NCI-H2196 treated with DMSO at 0.1 percent for 48 hours (cell line): ENCODE data around the gene NFIA.

Source experiments
- DNase-seq: peaks from one replicate; lab custom pipeline; 2025; ENCODE audit not compliant: unreplicated experiment; lab: John Stamatoyannopoulos, UW

NFIA gene

DNA sequence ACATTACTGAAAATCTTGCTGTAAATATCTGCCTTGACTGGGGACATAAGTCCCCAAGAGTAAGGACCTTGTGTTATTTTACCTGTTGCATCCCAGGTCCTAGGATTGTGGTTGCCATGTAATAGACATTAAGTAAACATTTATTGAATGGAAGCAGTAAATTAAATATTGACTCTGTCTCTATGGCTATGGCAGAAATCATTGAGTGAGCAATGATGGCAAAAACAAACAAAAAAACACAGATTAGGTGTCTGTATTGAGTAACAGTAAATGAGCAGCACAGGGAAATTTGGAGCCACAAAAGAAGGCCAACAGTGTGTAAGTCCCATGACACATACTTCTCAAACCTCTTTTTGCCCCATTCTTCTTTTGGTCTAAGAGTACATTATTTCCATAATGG, 240.4 kb downstream of the NFIA start:
- DNase-seq = peak; percentile 72

DNA sequence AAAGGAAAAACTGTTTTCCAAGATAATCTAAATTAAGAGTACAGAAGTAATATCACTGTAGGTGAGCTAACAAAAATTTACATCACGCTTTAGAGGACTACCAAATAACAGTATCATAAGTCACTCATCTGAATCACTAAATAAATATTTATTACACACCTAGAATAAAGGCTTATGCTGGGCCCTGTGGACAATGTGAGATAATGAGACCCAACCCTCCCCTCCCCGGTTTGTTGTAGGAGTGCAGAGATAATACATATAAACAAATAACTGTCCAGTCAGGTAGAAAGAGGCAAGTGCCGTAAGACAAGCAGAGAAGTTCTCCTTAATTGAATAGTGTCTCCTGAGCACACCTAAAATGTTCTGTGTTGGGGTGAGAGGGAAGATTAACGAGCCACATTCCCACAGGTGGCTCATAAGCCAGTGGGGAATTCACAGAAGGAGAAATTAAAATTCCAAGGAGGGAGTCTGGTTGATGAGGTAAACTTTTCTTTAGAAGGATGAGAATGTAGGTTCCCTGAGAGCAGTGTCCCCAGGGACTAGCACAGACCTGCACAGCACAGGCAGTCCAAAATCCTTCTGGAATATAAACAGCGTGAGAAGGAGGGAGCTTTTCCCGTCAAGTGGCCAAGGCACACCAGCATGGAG, 241.4 kb downstream of the NFIA start:
- no peak for DNase-seq

GRCh38 chr1:61326713-61327112, 244.4 kb downstream of the NFIA start:
- no peak for DNase-seq

DNA sequence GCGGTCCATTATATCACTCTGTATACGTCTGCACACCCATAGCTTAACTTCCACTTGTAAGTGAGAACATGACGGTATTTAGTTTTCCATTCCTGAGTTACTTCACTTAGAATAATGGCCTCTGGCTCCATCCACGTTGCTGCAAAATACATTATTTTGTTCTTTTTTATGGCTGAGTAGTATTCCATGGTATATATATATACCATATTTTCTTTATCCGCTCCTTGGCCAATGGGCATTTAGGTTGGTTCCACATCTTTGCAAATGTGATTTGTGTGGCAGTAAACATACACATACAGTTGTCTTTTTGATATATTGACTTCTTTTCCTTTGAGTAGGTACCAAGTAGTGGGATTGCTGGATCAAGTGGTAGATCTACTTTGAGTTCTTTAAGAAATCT, 245.1 kb downstream of the NFIA start:
- DNase-seq = no peak

DNA sequence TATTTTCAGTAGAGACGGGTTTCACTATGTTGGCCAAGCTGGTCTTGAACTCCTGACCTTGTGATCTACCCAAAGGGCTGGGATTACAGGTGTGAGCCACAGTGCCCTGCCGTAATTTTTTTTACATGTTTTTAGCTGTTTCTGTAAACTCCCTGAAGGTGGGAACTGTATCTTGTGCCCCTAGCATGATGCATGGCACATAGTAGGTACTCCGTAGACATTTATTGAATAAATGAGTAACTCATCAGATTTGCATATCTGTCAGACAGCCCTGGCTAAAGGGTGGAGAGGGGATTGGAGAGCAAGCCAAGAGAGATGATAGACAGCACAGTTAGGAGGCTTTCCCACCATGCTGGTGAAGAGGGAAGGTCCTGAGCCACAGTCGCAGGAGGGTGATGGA, 247.2 kb downstream of the NFIA start:
- DNase-seq = no peak

DNA sequence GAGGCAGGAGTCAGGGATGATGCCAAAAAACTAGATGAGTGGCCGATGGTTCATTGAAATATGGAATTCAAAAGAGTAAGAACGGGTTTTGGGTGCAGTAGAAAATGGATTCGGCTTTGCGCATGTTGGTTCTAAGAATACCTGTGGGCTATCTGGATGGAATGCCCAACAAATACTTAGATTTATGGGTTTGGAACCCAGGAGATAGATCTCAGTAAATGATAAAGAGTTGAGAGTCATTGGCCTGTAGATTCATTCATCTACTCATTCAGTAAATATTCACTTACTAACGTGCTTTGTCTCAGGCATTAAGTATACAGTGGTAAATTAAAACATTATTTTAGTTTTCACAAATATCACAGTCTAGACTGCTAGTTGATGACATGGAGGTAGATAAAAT, 247.7 kb downstream of the NFIA start:
- DNase-seq = no peak

DNA sequence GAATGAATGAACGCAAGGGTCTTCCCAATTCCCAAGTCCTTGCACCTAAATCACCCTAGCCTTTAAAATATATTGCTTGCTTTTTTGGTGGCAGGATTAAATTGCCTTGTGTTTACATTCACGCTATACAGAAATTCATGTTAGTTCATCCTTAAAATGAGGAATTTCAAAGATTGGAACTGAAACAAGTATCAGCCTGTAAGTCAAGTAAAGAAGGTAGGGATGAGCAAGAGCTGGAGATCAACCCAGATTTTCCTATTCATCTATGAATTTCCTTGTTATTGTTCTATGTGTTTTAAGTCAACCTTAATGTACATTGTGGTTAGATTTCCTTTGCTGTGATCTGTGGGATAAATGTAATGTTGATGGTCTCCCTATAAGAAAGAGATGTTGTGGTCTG, 248.2 kb downstream of the NFIA start:
- DNase-seq = no peak

GRCh38 chr1:61332196-61332753, 249.9 kb downstream of the NFIA start:
- no peak for DNase-seq

- no peak for DNase-seq
Observed at GRCh38 chr1:61332796-61333195, 250.4 kb downstream of the NFIA start.

- no peak for DNase-seq
Observed at GRCh38 chr1:61334718-61335589, 252.6 kb downstream of the NFIA start.

- DNase-seq = no peak
Observed at GRCh38 chr1:61337037-61337436, 254.7 kb downstream of the NFIA start.

- DNase-seq = no peak
Observed at GRCh38 chr1:61337441-61337951, 255.1 kb downstream of the NFIA start.

DNA sequence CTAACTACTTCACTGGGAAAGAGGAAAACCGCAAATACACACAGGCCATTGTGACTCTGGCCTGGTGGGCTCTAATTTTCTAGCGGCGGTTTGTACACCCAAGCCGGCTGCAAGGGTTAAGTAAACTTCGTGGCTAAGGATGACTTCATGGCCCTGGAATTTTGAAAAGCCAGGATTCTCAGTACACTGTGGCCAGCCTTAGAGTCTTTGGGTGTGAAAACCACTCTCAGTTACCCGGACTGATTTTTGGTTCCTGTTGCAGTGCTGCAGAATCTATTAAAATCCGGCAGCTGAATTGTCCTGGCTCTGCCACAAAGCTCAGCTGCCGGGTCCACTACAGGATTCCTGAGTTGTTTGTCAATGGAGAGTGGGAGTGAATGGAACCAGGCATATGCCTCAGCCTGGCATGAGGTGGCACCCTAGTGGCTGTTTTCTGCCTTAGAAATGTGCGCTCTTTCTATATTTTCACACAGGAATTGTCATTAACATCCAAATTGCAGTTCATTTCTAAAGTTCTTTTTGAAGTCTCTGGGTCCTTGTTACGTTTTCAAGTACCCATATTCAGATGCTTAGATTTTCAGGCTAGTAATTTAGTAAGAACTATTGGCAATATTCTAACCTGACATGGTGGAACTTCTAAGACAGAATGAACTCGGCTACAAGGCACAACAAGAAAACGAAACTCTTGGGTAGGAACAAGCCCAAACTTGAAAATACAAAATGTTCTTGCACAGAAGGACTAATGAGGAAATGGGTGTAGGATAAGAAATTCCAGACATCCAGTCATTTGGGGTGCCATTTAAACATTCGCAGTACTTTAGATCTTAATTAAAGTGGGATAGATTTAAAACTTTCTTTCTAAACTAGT, 255.9 kb downstream of the NFIA start:
- peak; percentile 90 for DNase-seq

GRCh38 chr1:61338899-61339298, 256.5 kb downstream of the NFIA start:
- no peak for DNase-seq

GRCh38 chr1:61341426-61341825, 259.1 kb downstream of the NFIA start:
- DNase-seq = no peak

- no peak for DNase-seq
Observed at GRCh38 chr1:61343734-61344420, 261.5 kb downstream of the NFIA start.

GRCh38 chr1:61344696-61345095, 262.3 kb downstream of the NFIA start:
- DNase-seq = no peak

DNA sequence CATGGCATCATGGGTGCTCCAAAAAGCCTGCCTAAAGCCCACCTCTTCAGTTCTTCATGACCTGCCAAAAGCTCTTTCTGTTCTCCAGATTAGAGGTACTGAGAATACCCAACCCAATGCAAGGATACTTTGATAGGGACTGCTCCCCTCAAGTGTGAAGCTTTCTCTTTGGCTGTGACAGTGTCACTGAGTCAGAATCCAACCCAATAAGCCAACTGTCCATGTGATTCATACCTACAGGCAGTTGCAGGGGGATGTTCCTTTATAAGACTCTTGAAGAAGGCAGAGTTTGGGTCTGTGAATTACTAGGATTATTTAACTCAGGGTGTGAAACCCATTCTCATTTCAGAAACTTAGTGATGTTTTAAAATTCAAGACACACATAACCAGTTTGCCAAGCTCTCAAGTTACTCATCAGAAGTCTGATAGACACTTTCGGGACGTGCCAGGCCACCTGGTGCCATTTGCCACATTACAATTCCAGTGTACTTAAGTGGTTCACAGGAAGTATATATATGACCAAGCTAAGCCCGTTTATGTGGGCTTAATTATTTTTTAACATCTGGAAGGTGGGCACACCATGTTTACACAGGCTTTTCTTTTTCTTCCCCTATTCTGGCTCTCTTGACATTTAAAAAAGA, 265.8 kb downstream of the NFIA start:
- DNase-seq = no peak

DNA sequence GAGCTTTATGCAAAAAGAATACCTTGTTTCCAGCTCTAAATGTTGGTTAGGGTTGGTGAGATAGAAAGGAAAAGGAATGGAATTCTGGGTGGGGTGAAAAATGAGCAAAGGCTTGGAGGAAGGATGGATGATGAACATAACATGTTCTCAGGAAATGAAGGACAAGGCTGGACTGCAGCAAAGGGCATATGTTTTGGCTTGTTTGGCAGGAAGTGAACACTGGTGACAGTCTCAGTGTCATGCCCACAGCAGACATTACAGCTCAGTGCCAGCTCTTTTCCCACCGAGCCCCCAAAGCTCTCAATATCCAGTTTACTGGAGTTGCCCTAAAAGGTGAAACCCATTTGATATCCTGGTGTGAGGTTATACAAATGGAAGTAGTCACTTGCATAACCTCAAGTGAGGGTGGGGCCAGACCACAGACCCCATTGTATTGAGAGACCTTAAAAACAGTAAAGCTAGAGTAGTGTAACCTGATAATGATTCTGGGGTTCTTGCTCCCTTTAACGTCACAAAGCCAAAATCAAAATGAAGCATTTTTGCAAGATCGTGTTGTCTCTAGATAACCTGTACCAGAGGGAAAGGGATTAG, 270.6 kb downstream of the NFIA start:
- no peak for DNase-seq
